GM12878 (cell line): ENCODE measurements around the gene ARHGAP15. TPM values are rescaled to one million over a fixed set of nuclear protein-coding genes. Genes with fewer than 3 reads are reported as not detected.

Experiments
- ATF2 ChIP-seq: IDR thresholded peaks from 2 replicates; pipeline ENCODE4 v1.6.1; 2012; ENCODE audit warnings: low read length, inconsistent platforms
- BHLHE40 ChIP-seq, 2 experiments: fragments of 450-650 bp in 1 of 2; IDR thresholded peaks; 2 replicates each; pipeline ENCODE4 v1.6.1; 2011 to 2017; ENCODE audit warnings: low read depth in 2 of 2, borderline replicate concordance in 1 of 2, improper control_type of control experiment in 1 of 2, low read length in 1 of 2, mild to moderate bottlenecking in 1 of 2
- CBX3 ChIP-seq: fragments of 200-600 bp; sonication (generic); IDR thresholded peaks from 2 replicates; pipeline ENCODE4 v1.6.1; 2016; ENCODE audit warnings: low read depth, borderline replicate concordance
- CREM ChIP-seq: IDR thresholded peaks from 2 replicates; pipeline ENCODE4 v1.6.1; 2014; ENCODE audit warnings: antibody characterized with exemption, low read depth
- CTCF ChIP-seq, 3 experiments: IDR thresholded peaks in 2 of 3; conservative IDR thresholded peaks in 1 of 3; 2 replicates each; pipeline ENCODE4 v1.5.1; 2011; ENCODE audit warnings: low read depth in 3 of 3, low read length in 3 of 3, mild to moderate bottlenecking in 3 of 3, control low read depth in 2 of 3, moderate library complexity in 2 of 3, inconsistent platforms in 1 of 3, mixed read lengths in 1 of 3; ENCODE audit not compliant: control insufficient read depth in 2 of 3, insufficient read depth in 1 of 3; ENCODE audit errors: extremely low read depth in 1 of 3
- E2F4 ChIP-seq: IDR thresholded peaks from 2 replicates; pipeline ENCODE4 v1.6.1; 2012; ENCODE audit warnings: low read depth, low read length, improper control_type of control experiment
- E2F8 ChIP-seq: fragments of 450-650 bp; IDR thresholded peaks from 2 replicates; pipeline ENCODE4 v1.6.1; 2018; ENCODE audit warnings: mild to moderate bottlenecking, low read depth, moderate library complexity; ENCODE audit not compliant: partially characterized antibody
- EED ChIP-seq: sonication (generic); IDR thresholded peaks from 2 replicates; pipeline ENCODE4 v1.6.1; 2016; ENCODE audit warnings: antibody characterized with exemption, low read depth
- EP300 ChIP-seq, 2 experiments: fragments of 150-350 bp in 1 of 2; IDR thresholded peaks; 2 replicates each; pipeline ENCODE4 v1.6.1; 2011 to 2012; ENCODE audit warnings: low read depth in 2 of 2, low read length in 2 of 2, borderline replicate concordance in 1 of 2, improper control_type of control experiment in 1 of 2, inconsistent platforms in 1 of 2; ENCODE audit not compliant: control insufficient read depth in 1 of 2
- FOS ChIP-seq: IDR thresholded peaks from 3 replicates; pipeline ENCODE4 v1.6.1; 2011; ENCODE audit warnings: borderline replicate concordance; ENCODE audit not compliant: insufficient read length; ENCODE audit errors: extremely low read depth
- MEF2B ChIP-seq: fragments of 450-650 bp; IDR thresholded peaks from 2 replicates; pipeline ENCODE4 v1.6.1; 2018; ENCODE audit warnings: mild to moderate bottlenecking, moderate library complexity; ENCODE audit not compliant: partially characterized antibody, poor library complexity, severe bottlenecking
- MTA3 ChIP-seq: IDR thresholded peaks from 2 replicates; pipeline ENCODE4 v1.6.1; 2012; ENCODE audit warnings: low read length, inconsistent platforms, borderline replicate concordance
- MXI1 ChIP-seq: fragments of 150-350 bp; IDR thresholded peaks from 2 replicates; pipeline ENCODE4 v1.6.1; 2011; ENCODE audit warnings: low read depth, mild to moderate bottlenecking, inconsistent platforms, low read length, improper control_type of control experiment
- MYC ChIP-seq: IDR thresholded peaks from 2 replicates; pipeline ENCODE4 v1.6.1; 2011; ENCODE audit warnings: mild to moderate bottlenecking, low read length, moderate library complexity, inconsistent platforms; ENCODE audit not compliant: insufficient read depth, insufficient replicate concordance, insufficient read length, severe bottlenecking
- NFIC ChIP-seq: IDR thresholded peaks from 2 replicates; pipeline ENCODE4 v1.6.1; 2012; ENCODE audit warnings: low read depth, mild to moderate bottlenecking, inconsistent platforms, low read length, moderate library complexity
- NFXL1 ChIP-seq: fragments of 450-650 bp; IDR thresholded peaks from 2 replicates; pipeline ENCODE4 v1.6.1; 2017; ENCODE audit warnings: antibody characterized with exemption, mild to moderate bottlenecking, borderline replicate concordance
- RCOR1 ChIP-seq: conservative IDR thresholded peaks from 2 replicates; pipeline ENCODE4 v1.6.1; 2012; ENCODE audit warnings: low read depth, low read length, improper control_type of control experiment
- SIN3A ChIP-seq: IDR thresholded peaks from 2 replicates; pipeline ENCODE4 v1.6.1; 2012; ENCODE audit warnings: low read depth, low read length, improper control_type of control experiment
- SMAD5 ChIP-seq: IDR thresholded peaks from 2 replicates; pipeline ENCODE4 v1.6.1; 2016; ENCODE audit warnings: antibody characterized with exemption, low read depth
- SMARCA5 ChIP-seq: fragments of 450-650 bp; IDR thresholded peaks from 2 replicates; pipeline ENCODE4 v1.6.1; 2017; ENCODE audit warnings: mild to moderate bottlenecking
- SP1 ChIP-seq: IDR thresholded peaks from one replicate; pipeline ENCODE4 v1.6.1; 2011; ENCODE audit warnings: low read depth, low read length
- polyA plus RNA-seq, 11 experiments: library from polyadenylated mRNA; depleted of rRNA in 4 of 11; unstranded in 6 of 11; stranded (reverse) in 5 of 11; fragments of >200 nt; fragmentation: Nextera tagmentation in 4 of 11; fragmentation: Illumina TruSeq in 1 of 11; extraction: Ambion mirVana in 4 of 11; extraction: Trizol in 1 of 11; gene quantifications; 1 replicate in 1 of 11; 2 replicates in 10 of 11; pipeline versions ENCODE4 v1.2.1 to v1.2.3, GENCODE V29; 2011 to 2016; ENCODE audit warnings: inconsistent platforms in 2 of 11, missing spikeins in 2 of 11, low read depth in 1 of 11
- total RNA-seq, 4 experiments: library from RNA; depleted of rRNA in 3 of 4; stranded (reverse); fragments of >200 nt in 3 of 4; fragmentation: Illumina TruSeq in 1 of 4; extraction: Trizol in 1 of 4; gene quantifications; 2 replicates each; pipeline versions ENCODE4 v1.2.1 to v1.2.3, GENCODE V29; 2013 to 2021
- TF ChIP-seq, protein P1 (sequence below): fragments of 450-650 bp; IDR thresholded peaks from 2 replicates; pipeline ENCODE4 v1.6.1; 2017; ENCODE audit warnings: mild to moderate bottlenecking

Gene ARHGAP15
- total and polyA plus RNA-seq, 10 of the 15 experiments (the other 5 are each of a cell fraction or from before 2014, with no cell fraction given): 38.0 to 92.6 (median 66.7) TPM

GRCh38 chr2:143697744-143698143, 568.5 kb downstream of the ARHGAP15 start (continued):
- no peak for TF ChIP-seq CTCF (IDR thresholded peaks at IDR 0.05 in 2 of 3, conservative IDR thresholded peaks at IDR 0.05 in 1 of 3; ENCODE audit: control insufficient read depth in 2 of 3, extremely low read depth in 1 of 3, insufficient read depth in 1 of 3, low read depth in 3 of 3, low read length in 3 of 3)
- TF ChIP-seq ATF2: peak; percentile 41; the same call in 1 of the 2 replicates
- TF ChIP-seq EED: no peak
- TF ChIP-seq SP1: no peak
- TF ChIP-seq NFIC: peak; percentile 78; the same call in 1 of the 2 replicates
- TF ChIP-seq SMAD5: no peak
- no peak for TF ChIP-seq CBX3
- TF ChIP-seq E2F4: no peak
- no peak for TF ChIP-seq RCOR1
- TF ChIP-seq NFXL1: no peak
- peak; percentile 53; the same call in 1 of the 2 replicates for TF ChIP-seq CREM
- no peak for TF ChIP-seq SIN3A
- no peak for TF ChIP-seq MTA3
- no peak for TF ChIP-seq FOS
- TF ChIP-seq MXI1: no peak
- TF ChIP-seq, protein P1, sequence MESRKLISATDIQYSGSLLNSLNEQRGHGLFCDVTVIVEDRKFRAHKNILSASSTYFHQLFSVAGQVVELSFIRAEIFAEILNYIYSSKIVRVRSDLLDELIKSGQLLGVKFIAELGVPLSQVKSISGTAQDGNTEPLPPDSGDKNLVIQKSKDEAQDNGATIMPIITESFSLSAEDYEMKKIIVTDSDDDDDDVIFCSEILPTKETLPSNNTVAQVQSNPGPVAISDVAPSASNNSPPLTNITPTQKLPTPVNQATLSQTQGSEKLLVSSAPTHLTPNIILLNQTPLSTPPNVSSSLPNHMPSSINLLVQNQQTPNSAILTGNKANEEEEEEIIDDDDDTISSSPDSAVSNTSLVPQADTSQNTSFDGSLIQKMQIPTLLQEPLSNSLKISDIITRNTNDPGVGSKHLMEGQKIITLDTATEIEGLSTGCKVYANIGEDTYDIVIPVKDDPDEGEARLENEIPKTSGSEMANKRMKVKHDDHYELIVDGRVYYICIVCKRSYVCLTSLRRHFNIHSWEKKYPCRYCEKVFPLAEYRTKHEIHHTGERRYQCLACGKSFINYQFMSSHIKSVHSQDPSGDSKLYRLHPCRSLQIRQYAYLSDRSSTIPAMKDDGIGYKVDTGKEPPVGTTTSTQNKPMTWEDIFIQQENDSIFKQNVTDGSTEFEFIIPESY: no peak
- no peak for TF ChIP-seq MYC
- TF ChIP-seq BHLHE40 (IDR thresholded peaks at IDR 0.05; ENCODE audit: borderline replicate concordance in 1 of 2, low read depth in 2 of 2, low read length in 1 of 2): no peak
- no peak for TF ChIP-seq E2F8
- TF ChIP-seq SMARCA5: no peak
- TF ChIP-seq MEF2B: no peak
- no peak for TF ChIP-seq EP300 (IDR thresholded peaks at IDR 0.05; ENCODE audit: borderline replicate concordance in 1 of 2, control insufficient read depth in 1 of 2, low read depth in 2 of 2, low read length in 2 of 2)
